WTC11 (cell line): ENCODE data around the gene ZNF628.

Experiments
- TF ChIP-seq, protein P1 (sequence below): fragments of 200-600 bp; IDR thresholded peaks from 2 replicates; pipeline ENCODE4 v1.8.0; 2022; ENCODE audit warnings: antibody characterized with exemption
- TF ChIP-seq, protein P2 (sequence below): sonication (generic); formaldehyde crosslinking; IDR thresholded peaks from 2 replicates; pipeline ENCODE4 v1.8.1; 2023; ENCODE audit warnings: mild to moderate bottlenecking, missing genetic modification reagents

DNA sequence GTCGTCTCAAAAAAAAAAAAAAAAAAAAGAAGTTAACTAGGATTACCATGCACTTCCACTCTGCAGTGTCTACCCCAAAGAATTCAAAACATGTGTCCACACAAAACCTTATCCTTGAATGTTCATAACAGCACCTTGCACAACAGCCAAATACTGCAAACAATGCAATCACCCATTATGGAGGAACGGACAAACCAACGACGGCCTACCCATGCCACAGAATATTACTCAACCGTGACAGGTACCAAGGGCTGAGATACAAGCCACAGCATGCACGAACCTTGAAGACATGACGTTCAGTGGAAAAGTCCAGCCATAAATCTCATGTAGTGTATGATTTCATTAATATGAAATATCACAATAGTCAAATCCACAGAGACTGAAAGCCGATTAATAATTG lies 30.4 kb upstream of the ZNF628 start:
- TF ChIP-seq, protein P1, sequence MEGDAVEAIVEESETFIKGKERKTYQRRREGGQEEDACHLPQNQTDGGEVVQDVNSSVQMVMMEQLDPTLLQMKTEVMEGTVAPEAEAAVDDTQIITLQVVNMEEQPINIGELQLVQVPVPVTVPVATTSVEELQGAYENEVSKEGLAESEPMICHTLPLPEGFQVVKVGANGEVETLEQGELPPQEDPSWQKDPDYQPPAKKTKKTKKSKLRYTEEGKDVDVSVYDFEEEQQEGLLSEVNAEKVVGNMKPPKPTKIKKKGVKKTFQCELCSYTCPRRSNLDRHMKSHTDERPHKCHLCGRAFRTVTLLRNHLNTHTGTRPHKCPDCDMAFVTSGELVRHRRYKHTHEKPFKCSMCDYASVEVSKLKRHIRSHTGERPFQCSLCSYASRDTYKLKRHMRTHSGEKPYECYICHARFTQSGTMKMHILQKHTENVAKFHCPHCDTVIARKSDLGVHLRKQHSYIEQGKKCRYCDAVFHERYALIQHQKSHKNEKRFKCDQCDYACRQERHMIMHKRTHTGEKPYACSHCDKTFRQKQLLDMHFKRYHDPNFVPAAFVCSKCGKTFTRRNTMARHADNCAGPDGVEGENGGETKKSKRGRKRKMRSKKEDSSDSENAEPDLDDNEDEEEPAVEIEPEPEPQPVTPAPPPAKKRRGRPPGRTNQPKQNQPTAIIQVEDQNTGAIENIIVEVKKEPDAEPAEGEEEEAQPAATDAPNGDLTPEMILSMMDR, result no peak
- TF ChIP-seq, protein P2, sequence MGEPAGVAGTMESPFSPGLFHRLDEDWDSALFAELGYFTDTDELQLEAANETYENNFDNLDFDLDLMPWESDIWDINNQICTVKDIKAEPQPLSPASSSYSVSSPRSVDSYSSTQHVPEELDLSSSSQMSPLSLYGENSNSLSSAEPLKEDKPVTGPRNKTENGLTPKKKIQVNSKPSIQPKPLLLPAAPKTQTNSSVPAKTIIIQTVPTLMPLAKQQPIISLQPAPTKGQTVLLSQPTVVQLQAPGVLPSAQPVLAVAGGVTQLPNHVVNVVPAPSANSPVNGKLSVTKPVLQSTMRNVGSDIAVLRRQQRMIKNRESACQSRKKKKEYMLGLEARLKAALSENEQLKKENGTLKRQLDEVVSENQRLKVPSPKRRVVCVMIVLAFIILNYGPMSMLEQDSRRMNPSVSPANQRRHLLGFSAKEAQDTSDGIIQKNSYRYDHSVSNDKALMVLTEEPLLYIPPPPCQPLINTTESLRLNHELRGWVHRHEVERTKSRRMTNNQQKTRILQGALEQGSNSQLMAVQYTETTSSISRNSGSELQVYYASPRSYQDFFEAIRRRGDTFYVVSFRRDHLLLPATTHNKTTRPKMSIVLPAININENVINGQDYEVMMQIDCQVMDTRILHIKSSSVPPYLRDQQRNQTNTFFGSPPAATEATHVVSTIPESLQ (CRISPR knock-in tag), result no peak
